Neural cell (in vitro differentiated cells): Measurements from ENCODE around the gene PLXNA2.

Experiments
- CTCF ChIP-seq: fragments of 450-650 bp; IDR thresholded peaks from 2 replicates; pipeline ENCODE4 v1.5.1; 2014; ENCODE audit warnings: antibody characterized with exemption, mild to moderate bottlenecking, moderate library complexity; ENCODE audit not compliant: poor library complexity, severe bottlenecking
- EP300 ChIP-seq: fragments of 450-650 bp; conservative IDR thresholded peaks from 2 replicates; pipeline ENCODE4 v1.6.1; 2014; ENCODE audit warnings: antibody characterized with exemption, mild to moderate bottlenecking, moderate library complexity; ENCODE audit not compliant: poor library complexity, severe bottlenecking
- EZH2 ChIP-seq: fragments of 200-600, 300-800 bp; shearing (Covaris generic), sonication (generic); IDR thresholded peaks from 2 replicates; pipeline ENCODE4 v1.6.1; 2014; ENCODE audit warnings: antibody characterized with exemption, low read length, borderline replicate concordance, mild to moderate bottlenecking; ENCODE audit not compliant: insufficient read depth, poor library complexity, severe bottlenecking
- MXI1 ChIP-seq: fragments of 450-650 bp; conservative IDR thresholded peaks from 2 replicates; pipeline ENCODE4 v1.6.1; 2014; ENCODE audit warnings: antibody characterized with exemption, mild to moderate bottlenecking; ENCODE audit not compliant: poor library complexity, severe bottlenecking
- POLR2AphosphoS5 ChIP-seq: IDR thresholded peaks from 2 replicates; pipeline ENCODE4 v1.6.1; 2012
- RAD21 ChIP-seq: fragments of 450-650 bp; conservative IDR thresholded peaks from 2 replicates; pipeline ENCODE4 v1.6.1; 2014; ENCODE audit warnings: antibody characterized with exemption, mild to moderate bottlenecking, moderate library complexity
- REST ChIP-seq: IDR thresholded peaks from 2 replicates; pipeline ENCODE4 v1.6.1; 2012; ENCODE audit warnings: borderline replicate concordance
- SMC3 ChIP-seq: fragments of 450-650 bp; conservative IDR thresholded peaks from 2 replicates; pipeline ENCODE4 v1.6.1; 2014; ENCODE audit warnings: antibody characterized with exemption, mild to moderate bottlenecking, moderate library complexity; ENCODE audit not compliant: poor library complexity
- TAF1 ChIP-seq: IDR thresholded peaks from 2 replicates; pipeline ENCODE4 v1.6.1; 2012; ENCODE audit warnings: low read depth

GRCh38 chr1:208061632-208062031, 182.6 kb downstream of the PLXNA2 start:
- no peak for TF ChIP-seq TAF1
- no peak for TF ChIP-seq EP300
- no peak for TF ChIP-seq CTCF
- no peak for TF ChIP-seq RAD21
- TF ChIP-seq EZH2: no peak
- TF ChIP-seq SMC3: no peak
- TF ChIP-seq POLR2AphosphoS5: no peak
- no peak for TF ChIP-seq REST
- no peak for TF ChIP-seq MXI1
